ENCODE results near the gene DSC2.

DNA sequence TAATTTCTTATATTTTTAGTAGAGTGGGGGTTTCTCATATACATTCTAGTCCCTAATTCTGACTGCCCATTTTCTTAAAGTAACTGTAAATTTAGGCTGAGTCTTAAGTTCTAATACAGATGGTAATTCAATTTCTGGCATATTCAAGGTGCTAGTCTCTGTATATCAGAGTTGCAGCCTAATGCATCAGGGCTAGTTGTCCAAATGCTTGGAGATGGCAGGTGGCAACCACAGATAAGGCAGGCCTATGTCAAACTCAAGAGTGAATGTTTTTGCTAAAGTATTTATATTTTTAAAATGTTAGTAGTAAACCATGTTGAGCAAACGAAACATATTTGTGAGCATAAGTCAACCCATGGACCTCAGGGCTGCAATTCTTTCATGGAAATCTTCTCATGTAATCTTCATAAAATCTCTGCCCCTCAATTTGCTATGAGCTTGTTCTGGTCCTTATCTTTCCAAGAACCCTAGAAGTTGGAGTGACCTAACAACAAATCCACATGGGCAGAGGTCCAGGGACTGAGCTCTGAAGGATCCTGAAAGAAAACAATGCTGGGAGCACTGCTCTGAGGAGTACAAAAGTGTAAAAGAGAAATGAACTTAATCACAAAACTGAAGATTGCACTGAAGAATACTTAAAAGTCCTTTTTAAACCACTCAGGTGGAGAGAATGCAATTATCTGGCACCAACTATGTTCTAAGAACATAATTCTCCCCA is 27.3 kb upstream of the DSC2 start:
- TF ChIP-seq, protein P1, sequence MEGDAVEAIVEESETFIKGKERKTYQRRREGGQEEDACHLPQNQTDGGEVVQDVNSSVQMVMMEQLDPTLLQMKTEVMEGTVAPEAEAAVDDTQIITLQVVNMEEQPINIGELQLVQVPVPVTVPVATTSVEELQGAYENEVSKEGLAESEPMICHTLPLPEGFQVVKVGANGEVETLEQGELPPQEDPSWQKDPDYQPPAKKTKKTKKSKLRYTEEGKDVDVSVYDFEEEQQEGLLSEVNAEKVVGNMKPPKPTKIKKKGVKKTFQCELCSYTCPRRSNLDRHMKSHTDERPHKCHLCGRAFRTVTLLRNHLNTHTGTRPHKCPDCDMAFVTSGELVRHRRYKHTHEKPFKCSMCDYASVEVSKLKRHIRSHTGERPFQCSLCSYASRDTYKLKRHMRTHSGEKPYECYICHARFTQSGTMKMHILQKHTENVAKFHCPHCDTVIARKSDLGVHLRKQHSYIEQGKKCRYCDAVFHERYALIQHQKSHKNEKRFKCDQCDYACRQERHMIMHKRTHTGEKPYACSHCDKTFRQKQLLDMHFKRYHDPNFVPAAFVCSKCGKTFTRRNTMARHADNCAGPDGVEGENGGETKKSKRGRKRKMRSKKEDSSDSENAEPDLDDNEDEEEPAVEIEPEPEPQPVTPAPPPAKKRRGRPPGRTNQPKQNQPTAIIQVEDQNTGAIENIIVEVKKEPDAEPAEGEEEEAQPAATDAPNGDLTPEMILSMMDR (IDR thresholded peaks at IDR 0.05): no peak
- TF ChIP-seq POLR2A (IDR thresholded peaks at IDR 0.05) (no peak), POLR2AphosphoS5 (IDR thresholded peaks at IDR 0.05) (no peak)
